ENCODE data around the gene JMJD6.
"Not testable (repeated sequence)": the region's sequence is repeated elsewhere in the genome, so short reads cannot be mapped to it uniquely, and the experiment has no call there.

Gene JMJD6

DNA sequence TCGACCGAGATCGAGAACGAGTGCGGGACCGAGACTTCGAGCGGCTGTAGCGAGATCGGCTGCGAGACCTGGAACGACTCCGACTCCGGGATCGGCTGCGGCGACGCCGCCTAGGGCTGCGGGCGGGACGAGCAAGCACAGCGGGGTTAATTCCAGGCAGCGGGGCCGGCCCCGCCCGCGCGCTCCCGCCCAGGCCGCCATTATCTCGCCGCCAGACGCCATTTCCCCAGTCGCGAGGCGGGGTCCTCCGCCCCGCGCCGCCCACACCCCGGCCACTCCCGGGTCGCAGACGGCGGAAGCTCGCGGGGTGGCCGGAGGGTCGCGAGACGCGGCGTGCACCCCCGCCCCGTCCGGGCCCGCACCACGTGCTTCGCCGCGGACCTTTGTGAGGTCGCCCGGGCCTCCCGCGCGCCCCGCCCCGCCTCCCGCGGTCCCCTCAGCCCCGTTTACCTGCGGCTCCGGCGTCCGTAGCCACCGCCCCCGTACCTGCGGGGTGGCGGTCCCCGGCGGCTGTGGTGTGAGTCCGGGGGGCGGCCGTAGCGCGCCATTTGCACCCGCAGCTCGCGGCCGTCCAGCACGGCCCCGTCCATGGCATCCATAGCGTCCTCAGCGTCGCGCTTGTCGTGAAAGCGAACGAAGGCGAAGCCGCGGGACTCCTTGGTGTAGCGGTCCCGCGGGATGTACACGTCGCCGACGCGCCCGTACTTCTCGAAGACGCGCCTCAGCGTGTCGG is 10.1 kb upstream of the JMJD6 start:
- DNase-seq, result no peak

DNA sequence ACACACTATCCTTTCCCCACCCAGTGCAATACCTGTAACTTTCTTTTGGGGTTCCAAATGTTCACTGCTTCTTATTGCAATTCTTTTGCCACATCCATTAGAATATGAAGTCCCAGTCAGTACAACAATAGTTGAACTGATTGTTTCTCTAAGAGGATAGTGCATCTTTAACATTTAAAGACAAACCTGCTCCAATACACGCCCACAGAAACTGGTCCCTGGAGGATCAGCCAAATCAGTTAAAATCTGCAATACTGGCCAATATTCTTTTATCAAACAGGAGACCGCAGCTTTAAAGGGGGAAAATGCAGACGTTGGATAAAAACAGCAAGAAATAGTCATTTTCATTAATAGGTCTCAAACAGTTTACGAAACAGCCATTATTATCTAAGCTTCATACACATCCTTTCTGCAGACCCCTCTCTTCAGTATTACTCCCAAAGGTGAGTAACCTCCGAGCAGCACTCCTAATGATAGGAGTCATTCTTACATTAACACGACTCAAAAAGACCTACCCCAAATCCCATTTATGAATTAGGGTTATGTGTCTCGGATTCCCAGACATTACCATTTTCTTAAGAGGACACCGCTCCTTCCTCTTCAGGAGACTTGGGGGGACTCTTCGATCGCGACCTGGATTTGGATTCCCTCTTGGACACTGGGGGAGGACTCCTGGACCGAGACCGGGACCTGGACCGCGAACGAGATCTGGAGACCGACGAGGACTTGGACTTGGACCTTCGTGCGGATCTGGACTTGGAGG is 9.4 kb upstream of the JMJD6 start:
- DNase-seq, result no peak

DNA sequence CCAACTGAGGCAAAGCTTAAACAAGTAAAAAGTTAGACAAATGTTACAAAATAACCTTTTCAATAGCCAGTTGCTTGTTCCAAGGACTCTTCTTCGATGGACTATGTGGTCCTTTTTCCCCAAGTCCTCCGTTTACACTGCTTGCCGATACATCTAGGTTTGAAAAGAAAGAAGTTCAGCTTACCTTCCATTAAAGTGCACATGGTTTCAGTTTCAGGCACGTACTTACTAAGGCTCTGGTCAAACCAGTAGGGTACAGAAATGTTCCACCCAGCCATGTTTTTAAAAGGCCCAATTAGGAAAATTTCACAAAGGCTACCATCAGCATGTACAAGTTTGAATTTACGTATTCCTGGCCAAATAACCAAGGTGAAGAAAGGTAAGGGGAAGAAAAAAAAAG is 8.6 kb upstream of the JMJD6 start:
- no peak for DNase-seq

DNA sequence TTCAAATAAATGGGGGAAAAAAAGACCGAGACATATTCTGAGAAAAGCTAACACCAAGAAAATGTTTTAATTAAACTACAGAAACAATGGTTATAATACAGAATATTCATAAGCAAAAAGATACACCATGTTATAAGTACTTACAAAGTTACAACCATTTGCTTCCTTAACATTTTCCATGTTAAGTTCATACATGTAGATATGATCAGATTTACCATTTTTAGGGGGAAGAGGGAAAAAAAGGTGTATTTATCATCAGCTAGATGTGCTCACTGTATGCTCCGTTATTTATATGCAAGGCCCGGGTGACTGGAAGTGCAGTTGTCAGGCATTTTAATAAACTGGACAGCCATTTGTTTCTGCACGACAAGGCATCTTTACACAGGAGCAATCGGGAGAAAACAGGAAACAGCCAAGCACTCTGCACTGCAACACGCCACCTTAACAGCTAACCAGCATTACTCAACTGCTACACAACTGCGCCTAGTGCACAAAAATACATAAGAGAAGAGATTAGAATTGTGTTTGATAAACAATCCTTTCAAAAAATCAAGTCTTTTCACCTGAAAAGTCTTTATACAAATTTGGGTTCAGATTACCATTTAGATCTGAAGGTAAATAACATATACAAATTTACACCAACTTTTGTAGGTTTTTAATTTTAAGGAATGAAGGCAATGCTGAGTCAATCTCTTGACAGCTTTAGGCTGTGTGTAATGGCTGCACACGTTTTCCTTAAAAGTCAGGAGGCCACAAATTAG is 7.9 kb upstream of the JMJD6 start:
- no peak for DNase-seq

DNA sequence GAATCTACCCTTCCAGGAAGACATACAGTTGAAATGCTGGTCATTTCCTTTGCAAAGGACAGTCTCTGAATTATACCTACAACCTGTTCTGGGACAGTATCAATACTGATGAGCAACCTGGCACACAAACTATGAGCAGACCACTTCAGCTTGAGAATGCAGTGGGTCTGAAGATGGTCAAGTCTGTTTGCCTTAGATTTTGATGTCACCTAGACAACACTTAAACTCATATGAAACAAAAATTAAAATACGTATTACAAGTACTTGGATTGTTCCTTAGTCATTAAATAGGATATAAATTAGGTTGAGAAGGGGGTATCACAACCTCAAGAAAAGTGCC is 7.2 kb upstream of the JMJD6 start:
- DNase-seq, result no peak

DNA sequence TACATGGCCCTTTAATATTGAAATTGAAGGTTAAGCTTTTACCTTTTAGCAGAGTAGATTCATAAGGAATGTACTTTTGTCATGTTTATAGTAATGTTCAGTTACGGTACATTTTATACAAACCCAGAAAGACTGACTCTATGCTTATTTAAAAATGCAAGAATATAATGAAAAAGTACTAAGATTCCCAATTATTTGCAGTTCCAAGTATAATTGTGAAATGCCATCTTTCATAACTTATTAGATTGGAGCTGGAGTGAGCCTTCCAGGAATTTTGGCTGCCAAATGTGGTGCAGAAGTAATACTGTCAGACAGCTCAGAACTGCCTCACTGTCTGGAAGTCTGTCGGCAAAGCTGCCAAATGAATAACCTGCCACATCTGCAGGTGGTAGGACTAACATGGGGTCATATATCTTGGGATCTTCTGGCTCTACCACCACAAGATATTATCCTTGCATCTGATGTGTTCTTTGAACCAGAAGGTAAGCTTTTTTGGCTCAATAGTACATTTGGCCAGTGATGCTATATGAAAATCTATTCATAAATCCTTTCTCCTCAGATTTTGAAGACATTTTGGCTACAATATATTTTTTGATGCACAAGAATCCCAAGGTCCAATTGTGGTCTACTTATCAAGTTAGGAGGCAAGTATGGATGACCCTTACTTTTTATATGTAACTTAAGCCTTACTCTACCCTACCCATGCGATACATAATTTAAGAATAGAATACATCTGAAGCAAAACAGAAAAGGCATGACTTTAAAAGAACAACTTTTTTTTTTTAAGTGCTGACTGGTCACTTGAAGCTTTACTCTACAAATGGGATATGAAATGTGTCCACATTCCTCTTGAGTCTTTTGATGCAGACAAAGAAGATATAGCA is 6.6 kb upstream of the JMJD6 start:
- no peak for DNase-seq

DNA sequence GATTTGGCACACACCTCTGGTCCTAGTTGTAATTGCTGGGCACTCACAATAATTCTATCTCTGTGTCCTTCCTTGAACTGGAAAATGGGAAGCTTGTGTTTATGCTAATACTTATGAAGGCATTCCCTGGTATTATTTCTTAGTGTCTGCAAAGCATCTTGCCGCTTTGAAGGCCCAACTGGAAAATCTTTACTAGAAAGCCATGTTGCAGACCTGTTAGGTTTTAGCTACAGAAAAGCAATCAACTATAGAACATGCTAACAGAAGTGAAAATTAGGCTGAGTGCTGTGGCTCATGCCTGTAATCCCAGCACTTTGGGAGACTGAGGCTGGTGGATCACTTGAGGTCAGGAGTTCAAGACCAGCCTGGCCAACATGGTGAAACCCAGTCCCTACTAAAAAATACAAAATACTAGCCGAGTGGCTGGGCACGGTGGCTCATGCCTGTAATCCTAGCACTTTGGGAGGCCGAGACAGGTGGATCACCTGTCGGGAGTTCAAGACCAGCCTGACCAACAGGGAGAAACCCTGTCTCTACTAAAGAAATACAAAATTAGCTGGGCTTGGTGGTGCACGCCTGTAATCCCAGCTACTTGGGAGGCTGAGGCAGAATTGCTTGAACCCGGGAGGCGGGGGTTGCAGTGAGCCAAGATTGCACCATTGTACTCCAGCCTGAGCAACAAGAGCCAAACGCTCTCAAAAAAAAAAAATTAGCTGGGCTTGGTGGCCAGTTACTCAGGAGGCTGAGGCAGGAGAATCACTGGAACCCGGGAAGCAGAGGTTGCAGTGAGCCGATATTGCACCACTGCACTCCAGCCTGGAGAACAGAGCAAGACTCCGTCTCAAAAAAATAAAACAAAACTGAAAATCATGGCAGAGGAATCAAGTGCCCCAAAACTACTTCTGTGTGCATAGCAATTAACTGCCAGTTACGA is 5.7 kb upstream of the JMJD6 start:
- DNase-seq, result not testable (repeated sequence)

DNA sequence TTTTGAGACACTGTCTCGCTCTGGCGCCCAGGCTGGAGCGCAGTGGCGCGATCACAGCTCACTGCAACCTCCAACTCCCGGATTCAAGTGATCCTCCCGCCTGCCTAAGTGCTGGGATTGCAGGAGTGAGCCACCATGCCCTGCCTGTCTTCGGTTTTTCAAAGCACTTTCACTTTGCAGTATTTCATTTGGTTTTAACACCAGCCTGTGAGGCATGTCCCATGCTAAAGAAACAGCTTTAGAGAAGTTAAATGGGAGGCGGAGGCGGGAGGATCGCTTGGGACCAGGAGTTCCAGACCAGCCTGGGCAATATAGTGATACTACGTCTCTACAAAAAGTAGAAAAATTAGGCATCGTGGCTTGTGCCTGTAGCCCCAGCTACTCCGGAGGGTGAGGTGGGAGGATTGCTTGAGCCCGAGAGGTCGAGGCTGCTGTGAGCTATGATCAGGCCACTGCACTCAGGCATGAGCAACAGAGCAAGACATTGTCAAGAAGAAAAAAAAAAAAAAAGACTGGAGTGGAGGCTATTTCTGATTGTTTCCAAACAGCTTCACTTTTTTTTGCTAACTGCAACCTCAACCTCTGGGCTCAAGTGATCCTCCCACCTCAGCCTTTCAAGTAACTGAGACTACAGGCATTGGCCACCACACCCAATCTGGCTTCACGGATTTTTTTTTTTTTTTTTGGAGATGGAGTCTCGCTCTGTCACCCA is 1.5 kb upstream of the JMJD6 start:
- DNase-seq, result no peak

DNA sequence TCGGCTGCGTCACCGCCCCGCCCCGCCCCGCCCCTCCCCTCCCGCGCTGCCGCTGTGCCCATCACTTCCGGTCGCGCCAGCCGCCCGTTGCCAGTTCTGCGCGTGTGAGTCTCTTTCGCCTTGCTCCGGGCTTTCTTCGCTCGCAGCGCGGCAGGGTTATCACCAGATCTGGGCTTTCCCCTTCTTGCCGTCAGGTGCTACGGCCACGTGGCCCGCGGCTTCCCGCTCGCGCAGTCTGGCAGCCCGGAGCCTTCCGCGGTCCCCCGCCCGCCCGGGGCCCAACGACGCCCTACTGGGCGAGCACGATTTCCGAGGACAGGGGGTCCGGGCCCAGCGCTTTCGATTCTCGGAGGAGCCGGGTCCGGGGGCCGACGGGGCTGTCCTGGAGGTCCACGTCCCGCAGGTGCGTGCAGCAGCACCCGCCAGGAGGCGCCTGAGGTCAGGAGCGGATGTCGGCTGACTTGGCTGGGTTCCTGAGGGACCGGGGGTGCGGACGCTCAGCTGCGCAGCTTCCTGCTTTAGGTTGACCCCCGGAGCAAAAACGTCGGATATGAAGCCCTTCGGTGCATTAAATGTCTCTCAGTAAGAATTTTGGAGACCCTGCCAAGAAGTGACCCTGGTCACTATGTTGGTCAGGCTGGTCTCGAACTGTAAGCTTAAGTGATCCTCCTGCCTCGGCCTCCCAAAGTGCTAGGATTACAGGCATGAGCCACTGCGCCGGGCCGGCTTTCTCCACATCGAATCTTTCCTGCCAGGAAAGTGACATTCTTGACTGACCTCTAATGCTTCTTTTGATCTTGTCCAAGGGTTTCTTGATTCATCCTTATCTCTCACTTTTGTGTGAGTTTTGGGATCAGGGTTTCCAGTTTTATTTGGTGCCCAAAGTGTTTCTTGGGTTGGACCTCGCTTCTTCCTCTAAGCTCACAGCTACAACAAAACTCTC is 641 bp upstream of the JMJD6 start, which contains the start of gene METTL23:
Gene METTL23, plus strand, starts transcription at position 64 of the 943 bp plus-strand sequence. CDS start 2,872 bp downstream, outside the sequence.
- no peak for DNase-seq

DNA sequence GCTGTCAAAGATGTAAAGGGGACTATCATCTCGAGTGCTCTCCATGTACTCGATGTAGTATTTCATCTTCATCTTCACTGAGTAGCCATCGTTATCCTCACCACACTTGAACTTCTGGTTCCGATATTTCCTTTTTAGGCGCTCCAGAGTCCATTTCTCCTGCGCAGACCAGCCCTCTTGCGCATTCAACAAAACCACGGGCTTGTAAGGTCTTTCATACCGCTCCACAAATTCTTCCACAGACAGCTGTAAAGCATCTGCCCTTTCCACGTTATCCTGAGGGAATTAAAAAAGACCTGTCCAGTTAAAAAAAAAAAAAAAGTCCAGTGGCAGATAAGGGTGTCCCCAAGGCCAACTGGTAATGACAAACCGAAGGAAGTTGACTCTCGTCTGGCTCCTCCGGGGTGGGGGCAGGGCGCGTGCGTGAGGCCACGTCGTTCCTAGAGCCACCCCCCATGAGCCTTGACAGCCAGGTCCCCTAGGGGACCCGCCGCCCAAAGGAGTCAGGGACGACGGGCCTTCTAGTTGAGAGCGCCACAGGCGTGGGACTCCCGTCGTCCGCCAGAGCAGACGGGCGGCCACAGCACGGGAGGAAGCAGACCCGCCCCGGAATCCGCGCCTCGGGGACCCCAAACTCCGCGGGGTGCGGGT is 701 bp downstream of the JMJD6 start:
- no peak for DNase-seq

DNA sequence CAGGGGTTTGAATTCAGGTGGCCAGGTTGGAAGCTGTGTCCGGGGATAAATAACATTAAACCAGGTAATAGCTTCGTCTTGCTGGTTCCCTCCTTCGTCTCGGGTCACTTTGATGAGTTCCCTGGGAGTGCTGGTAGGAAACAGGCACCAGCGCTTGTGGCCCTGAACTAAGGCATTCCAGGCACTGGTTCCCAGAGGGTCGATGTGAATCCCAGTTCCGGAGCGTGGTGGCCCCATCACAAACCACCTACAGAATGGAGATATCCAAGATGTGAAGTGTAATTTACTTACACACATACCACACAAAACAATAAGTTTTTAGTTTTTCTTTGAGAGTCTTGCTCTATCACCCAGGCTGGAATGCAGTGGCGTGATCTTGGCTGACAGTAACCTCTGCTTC is 2.6 kb downstream of the JMJD6 start:
- no peak for DNase-seq

DNA sequence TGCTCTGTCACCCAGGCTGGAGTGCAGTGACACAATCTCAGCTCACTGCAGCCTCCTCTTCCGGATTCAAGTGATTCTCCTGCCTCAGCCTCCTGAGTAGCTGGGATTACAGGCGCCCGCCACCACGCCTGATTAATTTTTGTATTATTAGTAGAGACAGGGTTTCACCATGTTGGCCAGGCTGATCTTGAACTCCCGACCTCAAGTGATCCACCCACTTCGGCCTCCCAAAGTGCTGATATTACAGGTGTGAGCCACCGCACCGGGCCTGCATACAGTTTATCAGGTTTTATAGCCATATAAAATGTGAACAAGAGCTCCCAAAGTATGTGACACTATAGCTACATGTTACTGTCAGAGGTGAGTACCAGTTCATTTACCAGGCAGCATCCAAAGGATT is 3.4 kb downstream of the JMJD6 start:
- not testable (repeated sequence) for DNase-seq

DNA sequence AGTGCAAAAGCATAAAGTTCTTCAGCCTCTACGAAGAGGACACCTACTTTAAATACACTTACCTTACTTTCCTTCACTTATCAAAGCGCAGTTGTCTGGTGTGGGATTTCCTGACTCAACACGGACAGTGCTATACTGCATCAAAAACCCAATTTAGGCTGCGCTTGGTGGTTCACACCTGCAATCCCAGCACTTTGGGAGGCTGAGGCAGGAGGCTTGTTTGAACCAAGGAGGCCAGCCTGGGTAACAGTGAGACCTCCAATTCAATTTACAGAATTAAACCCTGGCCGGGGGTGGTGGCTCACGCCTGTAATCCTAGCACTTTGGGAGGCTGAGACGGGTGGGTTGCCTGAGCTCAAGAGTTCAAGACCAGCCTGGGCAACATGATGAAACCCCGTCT is 4.1 kb downstream of the JMJD6 start:
- no peak for DNase-seq

DNA sequence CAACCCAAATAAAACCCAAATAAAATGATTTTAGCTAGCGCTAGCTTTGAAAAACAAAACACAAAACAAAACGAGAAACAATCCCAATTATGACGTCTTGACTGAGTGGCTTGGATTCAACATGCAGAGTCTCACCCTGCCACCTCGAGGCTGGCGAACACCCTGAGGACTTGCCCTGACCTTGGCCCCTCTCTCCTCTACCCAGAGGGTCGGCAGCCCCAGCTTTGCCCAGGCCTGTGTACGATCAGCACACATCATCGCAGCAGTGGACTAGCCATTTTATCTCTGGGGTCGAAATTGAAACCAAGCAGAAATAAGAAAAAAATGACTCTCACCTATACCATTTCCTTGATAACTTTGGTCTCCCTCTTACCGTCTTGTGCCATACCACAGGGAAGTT is 4.9 kb downstream of the JMJD6 start:
- no peak for DNase-seq

DNA sequence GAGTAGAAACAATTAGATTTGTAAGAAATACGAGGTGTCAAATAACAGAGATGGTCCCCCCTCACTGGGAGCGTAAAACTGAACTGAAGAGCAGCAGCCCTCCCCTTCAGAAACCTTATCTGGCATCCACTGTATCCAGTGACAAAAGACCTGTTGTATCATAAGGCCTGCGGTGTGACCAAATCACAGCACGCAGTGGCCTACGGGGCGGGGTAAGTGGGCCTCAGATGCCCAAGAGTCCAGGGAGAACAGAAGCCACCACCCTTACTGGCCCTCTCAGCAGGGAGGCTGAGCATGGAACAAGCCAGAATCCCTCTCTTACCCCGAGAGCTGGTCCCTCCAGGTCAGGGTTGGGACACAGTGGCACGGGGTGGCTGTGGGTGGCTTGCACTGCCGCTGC is 5.5 kb downstream of the JMJD6 start:
- no peak for DNase-seq

DNA sequence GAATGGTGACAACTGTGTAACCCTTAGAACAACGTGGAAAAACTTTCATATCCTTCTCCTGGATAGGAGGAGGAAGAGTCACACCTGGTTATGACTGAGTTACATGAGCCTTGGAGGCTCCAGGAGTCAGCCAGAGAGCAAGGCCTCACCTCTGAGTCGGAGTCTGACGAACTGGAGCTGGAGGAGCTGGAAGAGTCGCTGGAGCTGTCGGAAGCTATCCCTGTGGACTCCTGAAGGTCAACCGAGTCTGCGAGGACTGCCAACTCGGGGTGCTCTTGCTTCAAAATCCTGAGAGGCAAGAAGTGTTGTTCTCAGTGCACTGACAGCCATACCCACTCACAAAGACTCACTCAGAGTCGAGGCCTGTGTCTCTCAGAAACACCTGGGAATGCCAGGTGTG is 6.2 kb downstream of the JMJD6 start:
- no peak for DNase-seq

DNA sequence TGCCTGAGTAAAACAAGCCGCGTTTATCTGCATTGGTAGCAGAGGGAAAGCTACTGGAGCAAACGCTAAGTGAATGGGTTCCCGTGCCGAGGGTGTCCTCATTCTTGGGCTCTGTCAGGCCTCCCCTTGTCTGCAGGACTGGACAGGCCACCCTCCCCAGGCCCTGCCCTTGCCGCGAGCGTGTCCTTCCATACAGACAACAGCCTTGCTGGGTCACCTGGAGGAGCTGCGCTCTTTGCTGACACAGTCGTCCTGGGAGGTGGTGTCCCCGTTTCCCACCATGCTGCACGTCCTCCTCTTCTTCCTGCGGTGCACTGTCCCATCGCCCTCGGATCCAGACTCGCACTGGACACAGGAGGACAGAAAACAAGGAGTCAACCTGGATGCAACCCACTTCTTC is 7.9 kb downstream of the JMJD6 start:
- DNase-seq, result no peak

DNA sequence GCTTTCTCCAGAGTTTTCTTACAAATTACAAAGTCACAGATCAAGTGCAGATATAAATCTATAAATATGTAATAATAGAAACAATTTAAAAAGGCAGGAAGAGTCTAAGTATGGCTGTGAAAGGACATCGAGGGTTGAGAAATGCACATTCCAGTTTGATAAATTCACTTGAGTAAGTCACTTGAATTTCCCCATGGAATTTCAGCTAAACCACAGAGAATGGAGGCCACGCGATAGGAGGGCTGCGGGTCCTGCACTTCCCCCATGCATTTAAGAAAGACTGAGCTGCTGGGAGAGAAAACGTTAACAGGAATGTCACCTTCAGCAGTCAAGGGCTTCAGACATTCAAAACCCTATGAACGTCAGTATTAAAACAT is 9.6 kb downstream of the JMJD6 start:
- DNase-seq, result no peak

DNA sequence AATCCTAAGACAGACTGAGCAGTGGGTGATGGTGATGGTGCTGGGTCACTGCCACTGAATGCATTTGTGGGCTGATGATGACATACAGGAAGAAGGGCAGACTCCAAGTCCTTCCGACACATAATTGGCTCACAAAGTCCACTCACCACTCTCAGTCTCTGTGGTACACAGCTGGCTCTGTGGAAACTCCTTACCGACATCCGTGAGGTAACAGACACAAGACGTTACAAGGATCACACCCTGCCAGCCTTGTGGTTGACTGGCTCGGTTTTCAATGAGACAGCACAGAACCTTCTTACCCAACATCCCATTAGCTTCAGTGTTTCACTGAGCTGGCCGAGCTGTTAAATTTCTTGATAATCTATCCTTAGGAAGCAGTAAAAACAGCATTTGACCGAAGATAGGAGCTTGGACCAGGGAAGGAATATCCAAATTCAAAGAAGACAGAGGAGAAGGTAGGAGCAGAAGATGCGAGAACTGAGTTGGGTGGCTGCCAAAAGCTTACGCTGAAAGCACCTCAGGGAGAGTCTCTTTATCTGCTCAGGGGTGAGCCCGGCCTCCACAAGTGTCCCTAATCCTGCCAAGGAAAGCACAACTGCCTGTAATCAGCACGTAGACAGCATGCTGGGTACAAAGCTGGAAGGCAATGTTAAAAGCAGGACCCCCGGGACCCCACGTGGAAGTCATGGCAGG is 10.1 kb downstream of the JMJD6 start:
- no peak for DNase-seq
